HG03097 (cell line): ENCODE data around the gene TMEM207.
"Not testable (repeated sequence)": the region's sequence is repeated elsewhere in the genome, so short reads cannot be mapped to it uniquely, and the experiment has no call there.

Source experiments
- ATAC-seq: cut with Tn5 transposase; IDR thresholded peaks from one replicate; pipeline ENCODE4 v1.9.1; 2021; ENCODE audit not compliant: unreplicated experiment, low FRiP score

Gene TMEM207

DNA sequence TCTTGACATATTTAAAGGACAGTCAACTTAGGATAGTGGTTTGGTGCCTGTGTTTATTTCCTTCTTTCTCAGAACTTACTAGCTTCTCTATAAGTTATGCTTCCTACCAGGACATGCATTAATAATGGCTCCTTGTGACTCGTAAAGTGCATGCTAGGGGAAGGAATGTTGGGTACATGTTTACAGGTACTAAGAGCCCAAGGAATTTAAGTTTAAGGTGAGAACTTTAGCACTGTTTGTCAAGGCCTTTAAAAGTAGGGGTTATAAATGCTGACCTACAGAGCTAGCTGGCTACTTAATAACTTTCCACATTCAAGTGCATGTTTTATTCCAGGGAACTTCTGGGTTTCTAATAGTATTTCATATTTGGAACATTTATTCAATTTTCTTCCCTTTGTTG, at the start of gene TMEM207:
Gene TMEM207 (minus strand): TSS at position 101 of the 400 bp plus-strand sequence. CDS start 92 bp downstream, at position 9.
- ATAC-seq = no peak

DNA sequence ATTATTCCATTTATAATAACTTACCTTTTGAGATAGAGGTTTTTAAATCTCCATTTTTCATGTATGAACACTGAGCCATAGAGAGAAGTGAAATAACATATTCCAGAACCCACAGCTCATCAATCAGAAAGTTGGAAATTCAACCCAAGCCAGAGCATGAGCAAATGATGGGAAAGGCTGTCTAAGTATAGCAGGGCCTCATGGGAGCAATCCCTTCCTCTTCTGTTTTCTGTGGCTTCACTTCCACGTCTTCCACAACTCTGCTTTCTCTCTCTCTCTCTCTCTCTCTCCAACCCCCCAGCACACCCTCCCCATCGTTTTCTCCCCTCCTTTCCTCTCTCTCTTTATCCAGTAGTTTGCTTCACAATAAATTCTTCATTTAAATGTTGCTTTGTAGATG, 49.4 kb upstream of the TMEM207 start:
- no peak for ATAC-seq

DNA sequence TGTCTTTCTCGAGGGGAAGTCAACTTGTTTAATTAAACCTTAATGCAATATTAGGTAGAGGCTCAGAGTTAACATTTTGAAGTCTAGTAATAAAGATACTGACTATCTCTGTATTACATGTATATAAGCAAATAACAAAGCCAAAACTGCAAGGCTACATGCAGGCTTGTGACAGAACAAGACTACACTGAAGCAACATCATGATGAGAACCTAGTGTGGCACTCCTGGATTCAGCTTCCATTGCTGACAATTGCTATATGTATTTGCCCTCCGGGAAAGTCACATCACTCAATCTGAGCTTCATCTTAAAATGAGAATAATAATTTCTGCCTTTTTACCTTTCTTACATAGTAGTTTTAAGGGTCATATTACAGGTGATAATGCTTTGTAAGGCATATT, 48.6 kb upstream of the TMEM207 start:
- ATAC-seq = no peak

DNA sequence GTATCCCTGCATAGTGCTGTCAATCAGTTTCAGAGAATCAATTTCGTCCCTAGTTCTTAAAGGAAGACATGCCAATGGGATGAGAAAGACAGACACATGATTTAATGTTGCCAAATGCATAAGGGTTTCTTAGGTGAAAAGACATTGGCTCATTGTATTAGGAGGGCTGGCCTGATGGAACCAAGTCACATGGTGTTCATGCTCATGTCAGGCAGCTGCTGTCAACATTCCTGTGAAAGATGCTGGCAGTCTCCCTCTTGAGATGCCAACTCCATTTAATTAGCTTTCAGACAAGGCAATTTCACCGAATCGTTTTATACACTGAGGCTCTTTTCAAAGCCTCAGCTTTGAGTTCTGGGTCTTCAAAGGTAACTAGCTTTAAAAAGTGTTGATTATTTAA, 48.1 kb upstream of the TMEM207 start:
- ATAC-seq = no peak

DNA sequence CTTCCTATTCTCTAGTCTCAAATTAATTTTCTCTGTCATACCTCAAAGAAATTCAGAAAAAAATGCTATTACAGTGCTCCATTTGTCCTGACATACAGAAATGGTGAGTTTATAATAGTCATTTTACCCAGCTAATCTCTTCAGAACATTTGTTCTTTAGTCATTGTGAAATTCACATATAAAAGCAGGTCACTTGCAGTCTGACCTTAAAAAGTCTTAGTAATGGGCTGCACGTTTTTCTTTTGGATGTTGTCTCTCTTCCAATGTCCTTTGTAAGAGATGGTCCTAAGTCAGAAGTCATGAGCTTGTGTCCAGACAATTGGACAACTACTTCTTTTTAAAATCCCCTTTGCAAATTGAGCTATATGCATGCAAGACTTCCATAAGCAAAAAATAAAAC, 47.2 kb upstream of the TMEM207 start:
- no peak for ATAC-seq

DNA sequence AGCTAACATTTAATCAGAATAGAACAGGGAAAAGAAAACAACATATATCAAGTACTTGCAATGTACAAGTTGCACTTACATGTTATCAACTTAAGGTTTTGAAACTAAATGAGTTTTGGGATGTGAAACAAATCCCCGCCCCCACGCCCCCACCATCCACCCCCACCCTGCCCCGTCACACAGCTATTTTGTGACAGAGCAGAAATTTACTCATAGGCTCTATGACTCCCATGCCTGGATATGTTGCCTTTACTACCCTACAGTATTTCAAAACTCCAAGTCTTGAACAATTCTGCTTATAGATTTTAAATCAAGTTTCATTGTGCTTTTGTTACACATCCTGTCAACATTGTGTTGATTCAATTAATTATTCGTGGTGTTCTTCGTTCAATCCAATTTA, 46.1 kb upstream of the TMEM207 start:
- no peak for ATAC-seq

DNA sequence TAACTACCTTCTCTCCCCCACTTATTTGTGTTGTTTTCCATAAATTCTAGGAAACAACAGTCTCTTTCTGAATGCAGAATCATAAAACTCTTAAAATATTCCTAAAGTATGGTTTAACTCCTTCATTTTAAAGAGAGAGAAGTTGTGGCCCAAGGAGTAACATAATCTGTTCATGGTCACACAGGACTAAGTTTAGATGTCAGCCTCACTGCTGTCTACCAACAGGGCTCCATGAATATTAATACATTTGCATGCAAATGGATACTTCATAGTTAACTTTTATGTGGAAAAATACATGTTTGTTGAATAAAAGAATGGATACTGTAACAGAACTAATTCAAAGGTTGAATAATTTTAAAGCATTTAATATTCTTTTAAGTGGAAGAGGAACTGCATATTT, 45.7 kb upstream of the TMEM207 start:
- ATAC-seq = no peak

DNA sequence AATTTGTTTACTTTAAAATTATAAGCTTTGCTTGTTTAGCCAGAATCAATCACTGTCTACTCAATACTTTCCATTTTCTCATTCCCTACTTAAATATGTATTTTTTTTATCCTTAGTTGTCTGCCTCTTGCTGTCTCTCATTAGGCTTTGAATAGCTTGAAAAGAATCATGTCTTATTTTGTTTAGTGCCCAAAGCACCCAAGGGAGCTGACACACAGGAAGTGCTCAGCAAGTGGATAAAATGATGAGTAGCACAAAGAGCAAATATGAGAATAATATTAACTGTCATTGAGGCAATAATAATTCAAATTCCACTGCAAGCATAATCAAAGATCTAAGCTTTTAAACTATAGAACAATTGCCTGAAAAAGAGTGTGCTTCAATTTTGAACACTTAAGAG, 45.2 kb upstream of the TMEM207 start:
- no peak for ATAC-seq

DNA sequence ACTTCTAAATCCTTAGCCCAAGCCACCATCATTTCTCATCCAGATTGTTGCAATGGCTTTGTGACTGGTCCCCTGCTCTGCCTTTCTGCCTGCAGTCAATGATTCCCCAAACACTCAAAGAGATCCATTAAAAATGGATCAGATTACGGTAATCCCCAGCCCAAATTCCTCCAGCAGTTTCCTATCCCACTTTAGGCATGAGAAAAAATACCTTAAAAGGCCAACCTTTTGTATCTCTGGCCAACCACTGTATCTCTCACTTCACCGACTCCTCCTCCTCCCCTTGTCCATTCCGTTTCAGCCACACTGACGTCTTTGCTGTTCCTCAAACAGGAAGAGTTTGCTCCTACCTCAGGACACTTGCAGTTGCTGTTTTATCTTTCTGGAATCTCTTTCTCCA, 43.3 kb upstream of the TMEM207 start:
- ATAC-seq = no peak

DNA sequence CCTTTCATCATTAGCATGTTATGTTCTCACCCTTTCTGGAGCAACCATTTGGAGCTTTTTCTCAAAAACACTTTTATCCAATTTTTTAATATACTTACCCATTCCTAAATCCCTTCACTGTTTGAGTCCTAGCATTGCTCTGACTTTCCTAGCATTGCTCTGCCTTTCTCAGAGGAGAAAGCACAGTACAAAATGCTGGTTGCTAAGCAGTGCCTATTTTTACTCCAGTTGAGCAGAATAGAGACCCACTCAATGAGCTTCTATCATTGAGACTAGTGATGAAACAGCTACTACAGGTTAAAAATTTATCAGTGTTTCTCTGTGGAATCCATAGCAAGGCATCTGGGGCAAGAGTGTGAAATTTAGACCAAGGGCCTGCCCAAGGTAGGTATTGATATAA, 42.4 kb upstream of the TMEM207 start:
- no peak for ATAC-seq

DNA sequence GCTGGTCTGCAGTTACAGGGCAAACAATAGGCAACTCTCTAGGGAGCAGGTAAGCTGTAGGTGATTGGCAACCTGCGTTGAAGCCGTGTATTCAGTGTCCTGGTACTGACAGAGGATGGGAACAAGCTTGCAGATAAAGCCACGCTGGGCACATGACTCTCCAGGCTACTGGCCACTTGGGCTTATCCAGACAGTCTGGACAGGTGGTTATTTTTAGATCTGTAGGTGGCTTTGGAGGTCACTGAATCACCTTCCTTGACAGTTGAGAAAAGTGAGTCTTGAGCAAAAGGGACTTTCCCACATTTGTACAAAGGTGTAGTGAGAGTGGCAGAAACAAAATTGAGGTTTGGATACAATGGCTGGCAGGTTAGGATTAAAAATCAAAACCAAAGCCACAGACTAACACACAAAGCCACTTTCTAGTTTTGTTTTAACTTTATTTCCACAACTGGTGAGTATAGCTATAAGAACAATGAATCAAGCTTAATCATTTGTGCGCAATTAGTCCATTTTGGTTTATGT, 41.9 kb upstream of the TMEM207 start:
- no peak for ATAC-seq

DNA sequence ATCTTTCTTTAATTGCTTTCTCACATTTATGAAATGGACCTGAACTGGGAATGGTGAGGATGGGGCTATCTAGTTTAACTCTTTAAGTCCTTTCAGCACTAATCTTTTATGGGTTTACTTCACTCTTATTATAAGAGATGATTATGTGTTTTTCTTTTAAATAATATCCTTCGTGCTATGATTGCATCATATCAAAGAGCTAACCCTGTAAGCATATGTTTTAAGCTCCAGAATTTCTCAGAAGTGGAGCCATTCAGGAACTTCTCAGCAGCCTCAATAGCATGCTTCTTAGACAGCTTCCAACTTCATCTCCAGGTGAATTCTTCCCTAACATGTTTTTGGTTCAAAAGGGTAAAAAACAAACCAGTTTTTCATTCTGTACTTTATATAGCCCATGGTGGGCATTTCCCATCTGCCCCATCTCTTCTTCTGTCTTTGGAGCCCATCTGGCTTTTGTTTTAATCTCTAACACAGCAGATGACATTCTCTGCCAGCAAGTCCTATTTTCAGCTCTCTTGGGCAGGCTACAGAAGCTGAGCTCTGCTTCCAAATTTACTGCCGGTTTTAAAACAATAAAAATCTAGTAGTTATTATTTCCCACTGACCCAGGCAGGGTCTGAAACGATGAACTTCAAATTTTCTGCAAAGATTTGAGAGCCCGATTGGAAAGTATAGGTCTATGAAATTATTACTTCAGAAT, 37.4 kb upstream of the TMEM207 start:
- ATAC-seq = no peak

DNA sequence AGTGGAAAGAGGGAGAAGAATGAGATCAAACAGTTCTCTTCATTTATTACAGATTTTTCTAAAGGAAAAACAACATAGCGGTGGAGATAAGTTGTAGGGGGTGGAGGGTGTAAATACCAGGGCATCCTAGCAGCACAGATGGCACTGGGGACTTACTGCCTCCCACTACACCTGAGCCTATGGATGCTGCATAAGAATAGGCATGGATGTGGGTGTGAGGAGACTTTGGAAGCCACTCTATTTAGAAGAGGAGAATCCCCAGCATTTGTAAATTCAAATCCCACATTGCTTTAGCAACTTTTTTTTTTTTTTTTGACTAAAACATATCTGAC, 36.8 kb upstream of the TMEM207 start:
- no peak for ATAC-seq

DNA sequence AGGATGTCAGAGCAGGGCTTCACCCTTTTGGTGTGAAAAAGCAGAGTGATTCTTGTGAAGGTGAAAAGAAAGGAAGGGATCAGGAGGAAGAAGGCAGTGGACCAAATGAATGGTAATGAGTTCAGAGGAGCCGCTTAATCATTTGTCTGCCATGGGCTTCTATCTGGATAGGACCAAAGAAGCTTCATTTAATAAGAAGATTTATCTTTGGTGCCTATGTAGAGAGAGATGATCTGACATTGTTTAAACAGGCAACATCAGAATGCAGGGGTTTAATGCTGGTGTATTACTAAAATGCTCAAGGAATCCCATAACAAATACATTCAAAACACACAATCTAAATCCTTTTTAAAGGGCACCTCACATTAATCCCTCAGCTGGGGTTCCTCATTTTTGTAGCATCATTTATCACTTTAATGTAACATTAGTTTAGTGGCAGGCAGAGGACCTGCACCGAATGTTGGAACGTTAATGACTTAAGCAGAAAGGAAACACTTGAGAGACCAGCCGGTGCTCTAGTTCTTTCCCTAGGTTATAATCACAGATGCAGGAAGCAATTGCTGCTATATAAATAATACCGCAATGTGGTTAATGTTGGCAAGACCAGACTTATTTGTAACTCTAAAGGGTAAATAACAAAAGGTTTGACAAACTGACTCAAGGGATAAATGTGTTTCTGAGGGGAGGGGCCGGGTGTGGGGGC, 36.3 kb upstream of the TMEM207 start:
- no peak for ATAC-seq

DNA sequence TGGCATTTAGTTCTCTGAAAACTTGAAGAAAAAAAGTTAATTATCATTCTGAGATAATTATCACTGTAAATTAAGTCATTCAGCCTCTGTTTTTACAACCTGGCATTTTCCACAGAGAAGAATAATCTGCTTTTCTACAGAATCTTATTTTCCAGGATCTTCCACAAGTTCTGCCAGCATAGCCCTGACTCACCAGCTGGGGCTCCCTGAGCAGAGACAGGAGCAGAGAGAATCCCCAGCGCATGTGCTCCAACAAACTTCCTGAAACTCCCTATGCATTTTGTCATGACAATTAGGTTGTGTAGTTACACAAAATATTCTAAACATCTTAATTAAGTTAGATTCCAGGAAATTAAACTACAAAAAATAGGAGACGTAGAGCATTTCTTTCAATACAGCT, 32.1 kb upstream of the TMEM207 start:
- no peak for ATAC-seq

DNA sequence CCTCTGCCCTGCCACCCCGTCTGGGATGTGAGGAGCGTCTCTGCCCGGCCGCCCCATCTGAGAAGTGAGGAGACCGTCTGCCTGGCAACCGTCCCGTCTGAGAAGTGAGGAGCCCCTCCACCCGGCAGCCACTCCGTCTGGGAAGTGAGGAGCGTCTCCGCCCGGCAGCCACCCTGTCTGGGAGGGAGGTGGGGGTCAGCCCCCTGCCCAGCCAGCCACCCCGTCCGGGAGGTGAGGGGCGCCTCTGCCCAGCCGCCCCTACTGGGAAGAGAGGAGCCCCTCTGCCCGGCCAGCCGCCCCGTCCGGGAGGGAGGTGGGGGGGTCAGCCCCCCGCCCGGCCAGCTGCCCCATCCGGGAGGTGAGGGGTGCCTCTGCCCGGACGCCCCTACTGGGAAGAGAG, 23.6 kb upstream of the TMEM207 start:
- ATAC-seq = not testable (repeated sequence)

DNA sequence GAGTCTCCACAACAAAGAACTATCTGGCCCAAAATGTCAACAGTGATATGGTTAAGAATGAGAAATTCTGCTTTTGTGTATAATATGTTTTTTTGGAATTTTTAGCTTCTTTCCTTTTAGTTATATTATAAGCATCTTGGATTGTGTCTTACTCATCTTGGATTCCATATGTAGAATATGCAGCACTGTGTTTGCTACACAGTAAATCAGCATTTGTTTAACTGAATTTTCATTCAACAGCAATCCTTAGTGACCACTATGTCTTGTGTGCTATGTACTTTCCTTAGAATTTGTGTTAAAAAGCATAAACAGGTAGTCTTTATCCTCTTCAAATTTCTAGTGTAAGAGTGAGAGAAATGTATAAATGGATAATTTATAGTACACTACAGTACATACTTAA, 18.2 kb upstream of the TMEM207 start:
- ATAC-seq = no peak

DNA sequence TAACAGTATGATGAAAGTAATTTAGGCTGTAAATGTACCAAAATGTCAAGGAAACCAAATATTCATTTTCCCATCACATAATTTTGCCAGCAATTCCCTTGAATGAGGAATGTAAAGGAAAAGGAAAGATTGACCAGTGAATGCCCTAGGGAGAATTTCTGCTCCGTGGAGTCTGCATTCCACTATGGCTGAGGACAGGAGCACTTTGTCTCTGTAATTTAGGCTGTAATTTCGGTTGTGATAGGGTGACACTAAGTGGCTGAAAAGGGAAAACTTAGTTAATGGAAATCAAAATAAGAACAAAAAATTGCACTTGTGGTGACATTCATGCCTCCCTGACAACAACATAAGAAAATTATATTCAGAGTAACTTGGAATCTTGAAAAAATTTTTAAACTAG, 8.3 kb upstream of the TMEM207 start:
- no peak for ATAC-seq

DNA sequence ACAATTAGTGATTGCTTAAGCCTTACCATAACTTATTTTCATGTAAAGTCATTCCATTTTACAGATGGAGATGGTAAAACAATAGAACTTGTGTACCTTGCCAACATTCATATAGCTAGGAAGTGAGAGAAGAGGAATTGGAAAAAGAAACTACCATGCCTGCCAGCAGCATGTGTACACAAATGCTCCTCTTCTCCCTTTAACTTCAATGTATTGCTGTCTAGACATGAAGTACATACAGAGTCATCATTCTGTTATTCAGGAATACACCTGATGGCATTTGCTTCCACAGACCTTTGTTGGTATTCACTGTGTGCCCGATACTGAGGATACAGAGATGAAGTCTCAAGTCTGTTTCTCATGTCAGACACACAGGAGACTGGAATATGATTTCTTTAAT, 7.1 kb upstream of the TMEM207 start:
- no peak for ATAC-seq

DNA sequence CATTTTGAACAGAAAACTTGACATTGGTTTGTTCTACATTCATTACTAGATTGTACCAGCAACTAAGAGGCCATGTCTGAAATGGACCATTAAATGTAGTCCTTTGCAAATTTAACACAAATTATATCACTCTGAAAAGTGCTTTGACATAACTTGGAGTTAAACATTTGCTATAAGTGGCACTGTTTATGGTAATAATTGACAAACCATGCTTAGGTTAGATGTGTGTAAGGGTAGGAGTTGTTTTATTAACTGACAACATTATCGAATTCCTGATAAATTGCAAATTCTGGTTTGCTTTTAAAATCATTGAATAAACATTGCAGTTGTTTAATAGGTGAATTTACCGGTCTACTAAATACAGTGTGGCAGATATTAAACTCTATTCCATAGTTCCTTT, 6.1 kb upstream of the TMEM207 start:
- no peak for ATAC-seq

DNA sequence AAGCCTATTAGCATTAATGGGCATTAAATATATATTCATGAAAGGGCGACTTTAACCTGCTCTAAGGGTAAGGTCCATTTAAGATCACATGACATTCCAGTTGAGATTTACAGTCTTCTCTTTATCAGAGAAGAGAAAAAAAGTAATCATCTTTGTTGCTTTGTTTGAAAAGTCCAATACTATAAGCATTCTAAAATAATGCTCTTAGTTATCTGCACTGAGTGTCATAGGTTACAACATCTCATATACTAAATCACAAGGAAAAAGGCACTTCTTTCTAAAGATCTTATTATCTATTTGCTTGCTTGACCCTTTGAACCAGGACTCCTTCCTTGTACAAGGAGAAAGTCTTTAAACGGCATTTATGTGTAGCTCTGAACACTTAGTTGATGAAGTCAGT, 1.4 kb downstream of the TMEM207 start:
- no peak for ATAC-seq

DNA sequence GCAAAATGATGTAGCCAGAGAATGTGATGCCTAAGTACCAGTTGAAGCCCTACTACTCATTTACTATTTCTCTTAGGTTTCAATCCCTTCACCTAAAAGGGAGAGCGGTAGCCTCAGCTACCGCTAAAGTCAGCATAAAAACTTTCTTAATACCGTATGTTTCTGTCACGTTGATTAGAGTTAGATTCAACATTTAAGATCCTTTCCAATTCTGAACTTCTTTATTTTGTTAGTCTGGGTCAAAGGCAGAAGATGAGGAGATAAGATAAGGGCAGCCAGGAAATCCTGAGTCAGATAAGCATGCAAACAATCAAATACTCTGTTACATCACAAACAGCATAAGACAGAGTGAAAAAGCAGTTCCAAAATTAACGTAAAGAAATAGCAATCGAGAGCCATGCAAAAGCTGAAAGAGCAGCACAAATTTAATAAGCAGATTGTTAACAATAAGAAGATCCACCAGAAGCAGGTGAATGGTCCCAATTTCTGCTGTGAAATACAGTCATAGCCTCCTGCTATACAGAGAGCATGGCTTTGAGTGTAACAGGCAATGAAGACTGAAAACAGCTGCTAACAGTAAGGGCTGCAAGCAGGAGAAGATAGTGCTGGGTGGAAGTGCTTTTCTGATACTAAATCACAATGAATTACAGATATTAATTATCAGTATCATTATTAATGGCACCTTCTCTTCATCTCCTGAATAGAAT, 3.0 kb downstream of the TMEM207 start:
- no peak for ATAC-seq
